Bronchial epithelial cell (primary cell): ENCODE measurements around the gene KCNAB2. TPM values are rescaled to one million over a fixed set of nuclear protein-coding genes. Genes with fewer than 3 reads are reported as not detected.

ENCODE experiments used
- DNase-seq: peaks from one replicate; pipeline ENCODE4 v3.0.0-alpha.2; 2010; ENCODE audit warnings: low read depth
- FAIRE-seq: peaks from 2 replicates; lab custom pipeline; 2011; peaks lifted over from hg19 to GRCh38; lab: Jason Lieb, UNC
- H3K27me3 ChIP-seq: 2 replicates; pipeline ENCODE4 v1.5.1; 2011; ENCODE audit warnings: low read length; ENCODE audit not compliant: control insufficient read depth, insufficient read depth
- H3K36me3 ChIP-seq: 2 replicates; pipeline ENCODE4 v1.5.1; 2011; ENCODE audit warnings: low read length; ENCODE audit not compliant: control insufficient read depth, insufficient read depth
- H3K4me3 ChIP-seq: 2 replicates; pipeline ENCODE4 v1.5.1; 2011; ENCODE audit warnings: mild to moderate bottlenecking, low read depth, low read length, control low read depth
- total RNA-seq: library from RNA; depleted of rRNA; stranded (reverse); fragments of >200 nt; gene quantifications from 2 replicates; pipeline ENCODE4 v1.2.1, GENCODE V29; 2014
- TF ChIP-seq, protein P1 (sequence below): IDR thresholded peaks from 2 replicates; pipeline ENCODE4 v1.5.1; 2011; ENCODE audit warnings: mild to moderate bottlenecking, moderate library complexity, low read length, control low read depth, inconsistent platforms; ENCODE audit not compliant: insufficient read depth, severe bottlenecking

KCNAB2 gene
- total RNA-seq, 1 donor from 2014 or later, result 1.8 TPM

DNA sequence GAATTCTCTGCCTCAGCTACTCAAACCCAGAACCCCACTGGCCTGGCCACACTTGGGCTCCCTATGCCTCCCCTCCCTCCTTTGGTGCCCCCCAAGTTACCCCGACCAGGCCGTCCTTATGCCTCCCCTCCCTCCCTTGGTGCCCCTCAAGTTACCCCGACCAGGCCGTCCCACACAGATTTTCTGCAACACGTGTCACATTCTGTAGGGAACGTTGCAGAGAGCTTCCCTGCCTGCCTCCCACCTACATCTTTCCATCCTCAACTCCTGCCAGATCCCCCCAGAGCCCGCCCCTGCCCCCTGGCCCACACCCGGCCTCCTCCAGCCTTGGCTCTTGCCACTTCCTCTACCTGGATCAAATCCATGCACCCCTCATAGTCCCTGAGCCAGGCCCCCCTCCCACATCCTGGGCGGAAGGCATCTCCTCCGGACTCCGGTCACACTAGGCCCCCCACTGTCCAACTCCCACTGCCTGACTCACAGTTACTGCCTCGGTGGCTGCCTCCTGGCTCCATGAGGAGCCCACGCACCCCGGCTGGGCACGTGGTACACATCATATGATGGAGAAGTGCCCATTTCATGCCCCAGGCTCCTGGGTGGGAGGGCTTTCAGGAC lies 41.2 kb downstream of the KCNAB2 start:
- H3K36me3 ChIP-seq, result no peaks in the 10 kb centered on the region
- H3K27me3 ChIP-seq, result peaks cover 1% of the 10 kb centered on the region
- TF ChIP-seq, protein P1, sequence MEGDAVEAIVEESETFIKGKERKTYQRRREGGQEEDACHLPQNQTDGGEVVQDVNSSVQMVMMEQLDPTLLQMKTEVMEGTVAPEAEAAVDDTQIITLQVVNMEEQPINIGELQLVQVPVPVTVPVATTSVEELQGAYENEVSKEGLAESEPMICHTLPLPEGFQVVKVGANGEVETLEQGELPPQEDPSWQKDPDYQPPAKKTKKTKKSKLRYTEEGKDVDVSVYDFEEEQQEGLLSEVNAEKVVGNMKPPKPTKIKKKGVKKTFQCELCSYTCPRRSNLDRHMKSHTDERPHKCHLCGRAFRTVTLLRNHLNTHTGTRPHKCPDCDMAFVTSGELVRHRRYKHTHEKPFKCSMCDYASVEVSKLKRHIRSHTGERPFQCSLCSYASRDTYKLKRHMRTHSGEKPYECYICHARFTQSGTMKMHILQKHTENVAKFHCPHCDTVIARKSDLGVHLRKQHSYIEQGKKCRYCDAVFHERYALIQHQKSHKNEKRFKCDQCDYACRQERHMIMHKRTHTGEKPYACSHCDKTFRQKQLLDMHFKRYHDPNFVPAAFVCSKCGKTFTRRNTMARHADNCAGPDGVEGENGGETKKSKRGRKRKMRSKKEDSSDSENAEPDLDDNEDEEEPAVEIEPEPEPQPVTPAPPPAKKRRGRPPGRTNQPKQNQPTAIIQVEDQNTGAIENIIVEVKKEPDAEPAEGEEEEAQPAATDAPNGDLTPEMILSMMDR, result no peak
- no peak overlapping the region for H3K4me3 ChIP-seq
- FAIRE-seq (no peak), DNase-seq (no peak)

DNA sequence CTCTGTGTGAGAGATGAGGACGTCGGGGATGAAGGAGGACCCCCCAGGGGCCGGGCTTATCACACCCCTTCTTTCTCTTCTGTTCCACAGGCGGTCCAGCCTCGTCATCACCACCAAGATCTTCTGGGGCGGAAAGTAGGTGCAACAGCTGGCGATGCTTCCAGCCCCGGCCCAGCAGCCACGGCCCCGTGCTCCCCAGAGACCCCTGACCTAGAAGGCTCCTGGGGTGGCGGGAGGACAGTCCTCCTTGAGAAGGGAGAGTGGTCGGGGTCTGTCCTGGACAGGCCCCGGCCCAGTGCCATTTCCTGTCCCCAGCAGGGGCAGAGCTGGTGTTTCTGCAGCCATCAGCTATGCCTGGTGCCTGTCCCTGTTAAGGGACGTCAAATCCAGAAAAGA lies 41.7 kb downstream of the KCNAB2 start:
- no peaks in the 10 kb centered on the region for H3K36me3 ChIP-seq
- H3K4me3 ChIP-seq, result no peak overlapping the region
- peaks cover 1% of the 10 kb centered on the region for H3K27me3 ChIP-seq
- TF ChIP-seq, protein P1, result no peak
- DNase-seq (no peak), FAIRE-seq (no peak)

DNA sequence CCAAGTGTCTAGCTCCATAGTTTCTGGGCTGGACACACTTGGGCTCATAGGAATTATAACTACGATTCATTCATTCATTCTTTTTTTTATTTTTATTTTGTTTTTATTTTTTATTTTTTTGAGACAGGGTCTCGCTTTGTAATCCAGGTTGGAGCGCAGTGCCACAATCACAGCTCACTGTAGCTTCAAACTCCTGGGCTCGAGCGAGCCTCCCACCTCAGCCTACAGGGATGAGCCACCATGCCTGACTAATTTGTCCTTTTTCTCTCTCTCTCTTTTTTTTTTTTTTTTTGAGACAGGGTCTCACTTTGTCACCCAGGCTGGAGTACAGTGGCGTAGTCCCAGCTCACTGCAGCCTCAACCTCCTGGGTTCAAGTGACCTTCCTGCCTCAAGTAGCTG lies 42.3 kb downstream of the KCNAB2 start:
- H3K4me3 ChIP-seq, result no peak overlapping the region
- DNase-seq (no peak), FAIRE-seq (no peak)
- H3K27me3 ChIP-seq, result peaks cover 1% of the 10 kb centered on the region
- TF ChIP-seq, protein P1, result no peak
- H3K36me3 ChIP-seq, result no peaks in the 10 kb centered on the region

DNA sequence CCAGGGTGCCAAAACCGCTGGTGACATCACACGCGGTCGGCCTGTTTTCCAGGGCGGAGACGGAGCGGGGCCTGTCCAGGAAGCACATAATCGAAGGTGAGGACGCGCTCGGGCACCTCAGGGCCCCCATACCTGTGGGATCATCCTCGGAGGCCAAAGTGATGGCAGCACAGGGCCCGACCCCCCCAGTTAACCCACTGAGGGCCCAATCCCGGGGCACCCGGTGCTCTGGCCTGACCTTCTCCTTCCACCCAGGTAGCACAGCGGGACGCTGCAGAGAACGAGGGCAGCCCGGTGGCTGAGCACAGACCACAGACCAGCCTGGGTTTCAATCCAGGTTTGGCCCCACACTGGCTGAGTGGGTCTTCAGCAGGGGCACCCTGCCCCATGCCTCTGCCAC lies 43.3 kb downstream of the KCNAB2 start:
- TF ChIP-seq, protein P1, result no peak
- DNase-seq (no peak), FAIRE-seq (no peak)
- Histone ChIP-seq H3K27me3 (peaks cover 1% of the 10 kb centered on the region), H3K36me3 (no peaks in the 10 kb centered on the region), H3K4me3 (no peak overlapping the region)

DNA sequence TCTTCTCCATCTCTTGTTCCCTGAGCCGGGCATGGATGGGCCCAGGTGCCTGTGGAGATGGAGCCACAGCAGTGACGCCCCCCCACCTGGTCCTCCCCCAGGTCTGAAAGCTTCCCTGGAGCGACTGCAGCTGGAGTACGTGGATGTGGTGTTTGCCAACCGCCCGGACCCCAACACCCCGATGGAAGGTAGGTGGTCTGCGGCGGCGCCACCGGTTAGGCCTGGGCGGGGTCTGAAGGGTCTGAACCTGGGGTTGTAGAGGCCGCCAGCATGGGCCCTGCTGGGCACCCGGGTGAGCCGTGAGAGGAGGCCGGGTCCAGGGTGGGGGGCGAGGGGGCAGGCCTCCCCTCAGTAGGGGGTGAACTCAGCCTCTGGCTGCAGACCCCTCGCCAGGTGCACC lies 44.6 kb downstream of the KCNAB2 start:
- Histone ChIP-seq H3K36me3 (no peaks in the 10 kb centered on the region), H3K27me3 (no peaks in the 10 kb centered on the region), H3K4me3 (no peak overlapping the region)
- TF ChIP-seq, protein P1, result no peak
- DNase-seq (no peak), FAIRE-seq (no peak)
